Upper lobe of right lung (tissue), 1 donor: ENCODE measurements around the gene GRID1. TPM values are rescaled to one million over a fixed set of nuclear protein-coding genes. Genes with fewer than 3 reads are reported as not detected.
"Not testable (repeated sequence)": the region's sequence is repeated elsewhere in the genome, so short reads cannot be mapped to it uniquely, and the experiment has no call there.

ENCODE experiments used
- ATAC-seq: fragments of 200-7000 bp; cut with Tn5 transposase; one replicate; pipeline ENCODE4 v1.9.1; 2020; ENCODE audit warnings: mild to moderate bottlenecking, moderate library complexity
- DNase-seq: peaks from one replicate; pipeline ENCODE4 v3.0.0-alpha.2; 2020
- H3K27ac ChIP-seq: fragments of 200-600 bp; one replicate; pipeline ENCODE4 v1.8.0; 2022
- H3K27me3 ChIP-seq: fragments of 200-600 bp; one replicate; pipeline ENCODE4 v1.8.0; 2022; ENCODE audit warnings: mild to moderate bottlenecking
- H3K36me3 ChIP-seq: fragments of 200-600 bp; one replicate; pipeline ENCODE4 v1.8.0; 2022
- H3K4me1 ChIP-seq: fragments of 200-600 bp; one replicate; pipeline ENCODE4 v1.8.0; 2022
- H3K4me3 ChIP-seq: fragments of 200-600 bp; one replicate; pipeline ENCODE4 v1.8.0; 2022; ENCODE audit warnings: mild to moderate bottlenecking
- H3K9me3 ChIP-seq: fragments of 200-600 bp; one replicate; pipeline ENCODE4 v1.8.0; 2022
- intact Hi-C: fragments of 100-400 bp; cut with DNase I; formaldehyde crosslinking; loops from one replicate; pipeline ENCODE4 v1.11.0; 2022
- total RNA-seq: library from RNA; stranded (reverse); fragmentation: NEBNext Ultra II Directional; extraction: Animal tissue kit (Norgen Biotek cat#: 25700); gene quantifications from one replicate; pipeline ENCODE4 v1.2.1, GENCODE V29; 2021
- TF ChIP-seq, protein P1 (sequence below): fragments of 200-600 bp; IDR thresholded peaks from one replicate; pipeline ENCODE4 v1.8.0; 2022; ENCODE audit warnings: antibody characterized with exemption
- donor health status: DM: no; HTN: yes; CAD: no; lungs with severe emphysema.

The GRID1 gene
- total RNA-seq, 1 donor from 2014 or later = 3.0 TPM

DNA sequence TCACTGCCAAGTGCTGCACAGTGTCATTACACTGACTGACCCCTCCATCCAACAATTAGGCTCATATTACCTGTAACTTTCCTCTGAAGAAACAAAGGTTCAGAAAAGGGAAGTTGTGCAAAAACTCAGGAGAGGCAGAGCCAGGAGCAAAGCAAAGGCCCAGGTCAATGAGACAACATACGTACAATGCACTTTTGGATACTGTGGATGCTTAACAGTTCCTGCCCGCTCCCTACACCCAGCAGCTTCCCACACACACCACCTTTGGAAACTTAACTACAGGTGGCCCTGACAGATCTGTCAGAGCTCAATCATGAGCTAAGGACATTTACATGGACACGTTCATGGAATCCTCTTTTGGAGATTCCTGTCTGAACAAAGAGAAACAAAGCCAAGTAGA is 515.9 kb downstream of the GRID1 start:
- TF ChIP-seq, protein P1, sequence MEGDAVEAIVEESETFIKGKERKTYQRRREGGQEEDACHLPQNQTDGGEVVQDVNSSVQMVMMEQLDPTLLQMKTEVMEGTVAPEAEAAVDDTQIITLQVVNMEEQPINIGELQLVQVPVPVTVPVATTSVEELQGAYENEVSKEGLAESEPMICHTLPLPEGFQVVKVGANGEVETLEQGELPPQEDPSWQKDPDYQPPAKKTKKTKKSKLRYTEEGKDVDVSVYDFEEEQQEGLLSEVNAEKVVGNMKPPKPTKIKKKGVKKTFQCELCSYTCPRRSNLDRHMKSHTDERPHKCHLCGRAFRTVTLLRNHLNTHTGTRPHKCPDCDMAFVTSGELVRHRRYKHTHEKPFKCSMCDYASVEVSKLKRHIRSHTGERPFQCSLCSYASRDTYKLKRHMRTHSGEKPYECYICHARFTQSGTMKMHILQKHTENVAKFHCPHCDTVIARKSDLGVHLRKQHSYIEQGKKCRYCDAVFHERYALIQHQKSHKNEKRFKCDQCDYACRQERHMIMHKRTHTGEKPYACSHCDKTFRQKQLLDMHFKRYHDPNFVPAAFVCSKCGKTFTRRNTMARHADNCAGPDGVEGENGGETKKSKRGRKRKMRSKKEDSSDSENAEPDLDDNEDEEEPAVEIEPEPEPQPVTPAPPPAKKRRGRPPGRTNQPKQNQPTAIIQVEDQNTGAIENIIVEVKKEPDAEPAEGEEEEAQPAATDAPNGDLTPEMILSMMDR = no peak
- no peak for DNase-seq
- Histone ChIP-seq H3K36me3 (no peaks in the 10 kb centered on the region), H3K27ac (no peak overlapping the region), H3K9me3 (no peaks in the 10 kb centered on the region), H3K27me3 (no peaks in the 10 kb centered on the region), H3K4me1 (no peaks in the 10 kb centered on the region), H3K4me3 (no peak overlapping the region)
- ATAC-seq = no peak
- intact Hi-C loops = no loop called here

DNA sequence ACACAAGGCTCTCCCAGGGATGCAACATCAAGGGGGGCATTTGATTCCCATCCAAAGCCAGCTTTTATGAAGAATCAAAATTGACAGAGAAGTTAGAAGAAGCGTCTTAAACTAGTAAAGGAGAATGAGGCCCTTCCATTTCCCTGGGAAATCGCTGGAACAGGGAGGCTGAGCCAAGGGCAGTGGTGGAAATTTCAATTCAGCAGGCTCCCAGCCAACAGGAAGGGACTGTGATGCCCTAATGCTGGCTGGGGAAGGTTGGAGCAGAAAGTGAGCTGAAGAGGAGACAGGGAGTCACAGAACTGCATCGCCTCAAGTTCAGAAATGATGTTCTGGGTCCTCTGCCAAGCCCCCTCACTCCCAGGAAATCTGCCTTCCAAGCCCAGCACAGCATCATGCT is 517.3 kb downstream of the GRID1 start:
- ATAC-seq = no peak
- no peak for DNase-seq
- no peaks in the 10 kb centered on the region for H3K27me3 ChIP-seq
- H3K4me3 ChIP-seq = no peak overlapping the region
- H3K27ac ChIP-seq = no peak overlapping the region
- H3K36me3 ChIP-seq = no peaks in the 10 kb centered on the region
- H3K4me1 ChIP-seq = no peaks in the 10 kb centered on the region
- TF ChIP-seq, protein P1 = no peak
- H3K9me3 ChIP-seq = no peaks in the 10 kb centered on the region
- intact Hi-C loops = no loop called here

DNA sequence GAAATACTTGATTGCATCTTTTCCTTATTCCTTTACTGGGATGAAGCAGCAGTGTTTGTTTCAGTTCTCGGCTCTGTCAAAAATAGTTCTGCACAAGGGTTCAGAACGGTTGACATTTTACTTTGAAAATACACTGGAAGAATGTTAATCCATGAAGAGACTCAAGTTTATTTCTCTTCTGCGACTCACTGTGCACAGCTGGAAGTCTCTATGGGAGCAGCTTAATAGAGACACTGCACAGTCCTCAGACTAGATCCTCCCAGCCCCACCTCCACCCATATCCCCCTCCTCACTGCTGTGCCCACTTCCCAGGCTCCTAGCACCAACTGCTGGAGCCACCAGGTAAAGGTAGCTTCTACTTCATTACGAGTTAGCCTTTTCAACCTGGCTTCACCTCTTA is 517.8 kb downstream of the GRID1 start:
- no peaks in the 10 kb centered on the region for H3K36me3 ChIP-seq
- ATAC-seq = no peak
- TF ChIP-seq, protein P1 = no peak

DNA sequence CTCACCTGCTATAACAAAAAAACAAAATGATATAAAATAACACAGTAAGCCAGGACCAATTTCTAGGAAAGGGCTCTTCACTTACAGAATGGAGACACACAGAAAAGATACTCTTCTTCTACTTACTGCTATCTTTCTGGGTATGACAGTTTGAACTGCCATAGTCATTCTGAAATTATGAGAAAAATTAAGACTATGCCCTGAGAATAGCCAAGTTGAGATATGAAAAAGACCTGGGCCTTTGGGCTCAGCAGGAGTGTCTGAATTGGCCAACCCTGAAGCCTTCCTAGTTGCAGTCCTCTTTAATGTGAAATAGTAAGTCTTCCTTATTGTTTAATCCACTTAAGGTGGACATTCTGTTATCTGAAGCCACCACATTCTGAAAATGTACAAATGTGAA is 519.5 kb downstream of the GRID1 start:
- H3K36me3 ChIP-seq = no peaks in the 10 kb centered on the region
- H3K27ac ChIP-seq = no peak overlapping the region
- no peak overlapping the region for H3K4me3 ChIP-seq
- no peak for DNase-seq
- H3K4me1 ChIP-seq = no peaks in the 10 kb centered on the region
- TF ChIP-seq, protein P1 = no peak
- H3K27me3 ChIP-seq = no peaks in the 10 kb centered on the region
- ATAC-seq = no peak
- no peaks in the 10 kb centered on the region for H3K9me3 ChIP-seq
- intact Hi-C loops = no loop called here

More for the DNA sequence above, 517.8 kb downstream of the GRID1 start:
- Histone ChIP-seq H3K27ac (no peak overlapping the region), H3K27me3 (no peaks in the 10 kb centered on the region), H3K4me3 (no peak overlapping the region), H3K4me1 (no peaks in the 10 kb centered on the region), H3K9me3 (no peaks in the 10 kb centered on the region)
- no peak for DNase-seq
- intact Hi-C loops = no loop called here

DNA sequence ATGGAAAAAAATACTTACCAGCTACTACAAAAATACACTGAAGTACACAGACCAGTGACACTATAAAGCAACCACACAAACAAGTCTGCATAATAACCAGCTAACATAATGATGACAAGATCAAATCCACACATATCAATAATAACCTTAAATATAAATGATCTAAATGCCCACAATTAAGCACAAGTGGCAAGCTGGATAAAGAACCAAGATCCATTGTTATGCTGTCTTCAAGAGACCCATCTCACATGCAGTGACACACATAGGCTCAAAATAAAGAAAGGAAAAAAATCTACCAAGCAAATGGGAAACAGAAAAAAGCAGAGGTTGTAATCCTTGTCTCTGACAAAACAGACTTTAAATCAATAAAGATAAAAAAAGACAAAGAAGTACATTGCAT is 527.9 kb downstream of the GRID1 start:
- not testable (repeated sequence) for H3K27ac ChIP-seq

DNA sequence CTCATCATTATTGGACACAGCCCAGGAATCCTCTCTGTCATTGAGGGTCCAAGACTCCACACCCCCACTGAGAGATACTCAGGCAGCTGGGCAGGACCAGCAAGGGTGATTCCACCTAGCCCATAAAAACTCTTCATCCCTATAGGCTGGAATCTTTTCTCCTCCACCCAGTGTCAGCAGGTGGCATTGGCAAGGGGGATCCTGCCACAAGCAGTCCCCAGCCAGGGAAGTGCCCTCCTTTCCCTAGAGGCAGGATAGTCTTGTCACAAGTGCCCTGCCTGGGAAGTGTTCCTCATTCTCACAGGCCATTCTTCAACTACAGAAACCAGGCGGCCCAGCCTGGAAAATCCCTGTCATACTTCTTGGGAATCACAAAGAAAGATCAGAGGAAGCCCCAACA is 533.6 kb downstream of the GRID1 start:
- Histone ChIP-seq H3K27ac (no peak overlapping the region), H3K36me3 (no peaks in the 10 kb centered on the region), H3K4me1 (no peaks in the 10 kb centered on the region), H3K9me3 (peaks cover 9% of the 10 kb centered on the region), H3K4me3 (no peak overlapping the region), H3K27me3 (no peaks in the 10 kb centered on the region)
- DNase-seq (no peak), ATAC-seq (no peak)
- intact Hi-C loops = no loop called here
- TF ChIP-seq, protein P1 = no peak

More for the DNA sequence above, 527.9 kb downstream of the GRID1 start:
- DNase-seq, H3K4me3 ChIP-seq, ATAC-seq, intact Hi-C loops, H3K36me3 ChIP-seq, H3K27me3 ChIP-seq, H3K4me1 ChIP-seq: not testable (repeated sequence)
- H3K9me3 ChIP-seq = peaks cover 20% of the 10 kb centered on the region
